ENCODE measurements around the gene ID2. TPM values are rescaled to one million over a fixed set of nuclear protein-coding genes. Genes with fewer than 3 reads are reported as not detected.
A peak's percentile ranks its signal among the peaks of the same experiment; 100 is the strongest.

The ID2 gene
- total RNA-seq, 2 experiments from 2014 or later, result 61.1 to 62.5 TPM

- Mint-ChIP-seq H3K27ac (no peak overlapping the region), H3K27me3 (peaks cover 44% of the 10 kb centered on the region), H3K4me3 (no peak overlapping the region)
These were observed 8.9 kb upstream of the ID2 start for GRCh38 chr2:8672940-8673339.

DNA sequence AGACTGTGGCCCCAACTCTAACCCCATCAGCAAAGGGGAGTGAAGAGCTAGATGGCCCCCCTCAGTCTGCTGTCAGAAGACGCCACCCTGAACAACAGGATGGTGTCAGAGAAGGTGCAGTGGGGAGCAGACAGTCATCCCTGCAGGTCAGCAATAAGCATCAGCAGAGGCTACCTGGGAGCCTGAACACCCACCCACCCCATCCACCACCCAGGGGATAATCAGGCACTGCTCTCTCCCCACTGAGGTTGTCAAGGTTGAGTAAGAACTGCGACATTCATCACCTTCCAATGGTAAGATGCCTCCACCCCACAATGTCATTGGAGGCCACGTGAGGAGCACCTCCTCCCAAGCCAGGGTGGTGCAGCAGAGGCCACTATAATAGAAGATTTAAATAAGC lies 8.5 kb upstream of the ID2 start:
- Mint-ChIP-seq H3K4me3 (no peak overlapping the region), H3K27ac (no peak overlapping the region), H3K4me1 (peaks cover 12% of the 10 kb centered on the region), H3K9me3 (peaks cover 24% of the 10 kb centered on the region), H3K36me3 (peaks cover 10% of the 10 kb centered on the region), H3K27me3 (peaks cover 49% of the 10 kb centered on the region)
- DNase-seq, result no peak

More at GRCh38 chr2:8672940-8673339, 8.9 kb upstream of the ID2 start:
- peaks cover 24% of the 10 kb centered on the region for H3K9me3 Mint-ChIP-seq
- no peak for DNase-seq
- peaks cover 10% of the 10 kb centered on the region for H3K4me1 Mint-ChIP-seq
- peaks cover 10% of the 10 kb centered on the region for H3K36me3 Mint-ChIP-seq

GRCh38 chr2:8674420-8675009 lies 7.3 kb upstream of the ID2 start:
- H3K27ac Mint-ChIP-seq, result no peak overlapping the region
- H3K4me1 Mint-ChIP-seq, result peaks cover 15% of the 10 kb centered on the region

DNA sequence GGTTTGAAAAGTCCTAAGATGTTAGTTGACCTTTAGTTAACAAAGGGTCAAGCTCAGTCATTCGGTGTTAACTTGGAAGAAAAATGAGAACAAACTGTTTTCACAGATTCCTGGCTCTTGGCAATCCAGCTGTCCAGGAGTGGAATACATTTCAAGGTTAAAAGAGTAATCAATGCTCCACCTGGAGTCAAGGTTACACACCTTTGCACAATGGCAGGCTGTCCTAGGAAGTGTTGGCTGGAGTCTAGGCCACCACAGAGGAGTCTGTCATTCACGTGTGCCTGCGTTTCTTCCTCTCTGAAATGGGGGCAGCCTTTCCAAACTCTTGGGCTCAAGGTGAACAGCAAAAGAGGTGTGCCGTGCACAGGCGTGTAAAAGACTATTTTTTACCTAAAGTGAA lies 6.3 kb upstream of the ID2 start:
- H3K27ac Mint-ChIP-seq, result no peak overlapping the region

More at GRCh38 chr2:8674420-8675009, 7.3 kb upstream of the ID2 start:
- H3K27me3 Mint-ChIP-seq, result peaks cover 54% of the 10 kb centered on the region
- no peak for DNase-seq
- H3K9me3 Mint-ChIP-seq, result peaks cover 24% of the 10 kb centered on the region
- no peak overlapping the region for H3K4me3 Mint-ChIP-seq
- H3K36me3 Mint-ChIP-seq, result peaks cover 10% of the 10 kb centered on the region

GRCh38 chr2:8676191-8676920 lies 5.5 kb upstream of the ID2 start:
- H3K27me3 Mint-ChIP-seq, result peaks cover 61% of the 10 kb centered on the region
- H3K36me3 Mint-ChIP-seq, result peaks cover 10% of the 10 kb centered on the region
- DNase-seq, result no peak
- H3K4me1 Mint-ChIP-seq, result peaks cover 30% of the 10 kb centered on the region
- peaks cover 24% of the 10 kb centered on the region for H3K9me3 Mint-ChIP-seq
- H3K4me3 Mint-ChIP-seq, result no peak overlapping the region
- no peak overlapping the region for H3K27ac Mint-ChIP-seq

More for the DNA sequence above, 6.3 kb upstream of the ID2 start:
- H3K36me3 Mint-ChIP-seq, result peaks cover 10% of the 10 kb centered on the region
- peaks cover 61% of the 10 kb centered on the region for H3K27me3 Mint-ChIP-seq
- no peak for DNase-seq
- peaks cover 24% of the 10 kb centered on the region for H3K9me3 Mint-ChIP-seq
- peaks cover 23% of the 10 kb centered on the region for H3K4me1 Mint-ChIP-seq
- no peak overlapping the region for H3K4me3 Mint-ChIP-seq

DNA sequence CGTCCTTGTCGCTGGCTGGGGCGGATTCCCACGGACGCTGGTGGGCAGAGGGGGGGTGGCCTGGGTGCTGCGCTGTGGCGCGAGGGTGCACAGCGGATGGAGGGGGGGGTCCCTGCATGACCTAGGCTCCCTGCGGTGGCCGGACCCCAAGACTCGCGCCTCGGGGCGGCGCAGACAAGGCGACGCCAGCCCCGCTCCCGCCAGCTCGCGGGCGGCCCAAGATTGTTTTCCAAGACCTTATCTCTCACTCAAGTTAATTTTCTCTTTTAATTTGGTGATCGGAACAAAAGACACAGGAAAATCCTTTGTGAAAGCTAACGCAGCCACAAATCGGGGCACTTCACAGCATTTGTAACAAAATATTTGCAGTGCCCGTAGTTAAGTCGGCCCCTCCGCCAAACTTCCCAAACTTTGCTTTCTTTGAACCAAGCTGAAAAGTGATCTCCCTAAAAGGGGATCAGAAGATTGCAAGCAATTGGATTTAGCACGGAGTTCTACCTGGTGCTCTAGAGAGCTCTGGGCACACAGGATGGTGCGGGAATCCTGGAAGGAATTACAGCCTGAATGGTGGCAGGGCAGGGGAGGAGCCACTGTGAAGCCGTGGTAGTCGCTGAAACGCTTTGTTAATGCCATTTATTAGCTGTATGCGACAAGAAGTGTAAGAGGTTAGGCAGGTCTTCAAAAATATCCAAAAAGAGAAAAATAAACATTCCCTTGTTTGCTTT lies 4.8 kb upstream of the ID2 start:
- Mint-ChIP-seq H3K27ac (no peak overlapping the region), H3K36me3 (peaks cover 12% of the 10 kb centered on the region), H3K9me3 (peaks cover 24% of the 10 kb centered on the region), H3K4me3 (peak overlapping the region; percentile 83), H3K27me3 (peaks cover 61% of the 10 kb centered on the region), H3K4me1 (peaks cover 30% of the 10 kb centered on the region)
- DNase-seq, result no peak

GRCh38 chr2:8677646-8678592 lies 3.9 kb upstream of the ID2 start:
- DNase-seq, result peak; percentile 55
- H3K36me3 Mint-ChIP-seq, result peaks cover 18% of the 10 kb centered on the region
- H3K27me3 Mint-ChIP-seq, result peaks cover 61% of the 10 kb centered on the region
- H3K9me3 Mint-ChIP-seq, result peaks cover 24% of the 10 kb centered on the region
- peak overlapping the region; percentile 83 for H3K4me3 Mint-ChIP-seq
- peak overlapping the region; percentile 76 for H3K27ac Mint-ChIP-seq
- H3K4me1 Mint-ChIP-seq, result peaks cover 30% of the 10 kb centered on the region

DNA sequence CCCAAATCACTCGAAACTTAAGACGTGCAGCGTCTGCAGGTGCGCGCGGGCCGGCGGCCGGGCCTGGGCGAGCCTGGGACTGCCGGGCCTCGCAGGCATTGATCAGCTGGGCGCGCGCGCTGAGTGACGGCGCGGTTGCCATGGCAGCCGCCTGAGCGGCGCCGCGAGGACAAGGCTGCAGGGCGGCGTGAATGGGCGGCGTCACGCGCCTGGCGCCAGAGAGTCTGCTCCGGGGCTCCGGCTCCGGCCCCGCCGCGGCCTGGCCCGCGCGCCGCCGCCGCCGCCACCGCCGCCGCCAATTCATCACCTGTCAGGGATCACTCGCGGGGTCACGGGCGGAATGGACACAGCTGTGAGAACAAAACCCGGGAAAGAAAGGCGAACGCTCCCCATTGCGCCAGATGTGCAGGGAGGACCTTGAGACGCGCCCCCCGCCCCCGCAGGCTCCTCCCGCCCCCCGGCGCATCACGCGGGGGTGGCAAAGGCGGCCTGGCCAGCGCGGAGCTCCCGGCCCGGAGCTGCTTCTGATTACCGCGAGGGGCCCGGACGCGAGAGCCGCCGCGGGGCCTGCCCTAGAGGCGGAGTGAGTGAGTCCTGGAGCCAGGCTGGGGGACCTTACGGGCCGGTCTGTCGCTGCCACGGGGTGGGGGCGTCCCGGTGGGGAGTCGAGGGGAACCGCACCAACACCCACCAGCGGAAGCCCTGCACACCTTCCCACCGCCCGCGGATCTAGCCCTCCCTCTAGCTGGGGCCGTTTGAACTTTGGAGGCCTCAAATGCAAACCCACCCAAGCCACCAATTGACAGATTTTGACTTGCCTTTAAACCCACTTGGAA lies 2.9 kb upstream of the ID2 start:
- Mint-ChIP-seq H3K9me3 (peaks cover 19% of the 10 kb centered on the region), H3K4me3 (peak overlapping the region; percentile 83), H3K27me3 (peaks cover 56% of the 10 kb centered on the region), H3K4me1 (peaks cover 33% of the 10 kb centered on the region), H3K27ac (peak overlapping the region; percentile 76), H3K36me3 (peaks cover 28% of the 10 kb centered on the region)
- DNase-seq, result peak; percentile 92

DNA sequence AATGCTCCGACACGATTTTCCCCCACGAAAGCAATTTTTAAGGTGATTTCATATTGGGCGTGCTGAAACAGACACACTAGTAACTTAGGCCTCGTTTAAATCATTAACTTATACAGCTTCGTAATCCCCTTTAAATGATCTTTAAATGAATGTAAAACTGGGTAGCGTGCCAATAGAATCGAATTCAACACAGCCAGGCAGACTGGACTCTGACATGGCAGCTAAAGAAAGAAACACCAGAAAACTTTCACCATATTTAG lies 2.4 kb upstream of the ID2 start:
- peaks cover 35% of the 10 kb centered on the region for H3K4me1 Mint-ChIP-seq
- H3K27me3 Mint-ChIP-seq, result peaks cover 52% of the 10 kb centered on the region
- peaks cover 24% of the 10 kb centered on the region for H3K36me3 Mint-ChIP-seq
- H3K9me3 Mint-ChIP-seq, result peaks cover 14% of the 10 kb centered on the region
- H3K27ac Mint-ChIP-seq, result peak overlapping the region; percentile 72
- DNase-seq, result no peak
- peak overlapping the region; percentile 68 for H3K4me3 Mint-ChIP-seq

- no peak for DNase-seq
- H3K4me1 Mint-ChIP-seq, result peaks cover 38% of the 10 kb centered on the region
These were observed 1.8 kb upstream of the ID2 start for GRCh38 chr2:8679827-8680731.

GRCh38 chr2:8680822-8681760 lies 765 bp upstream of the ID2 start:
- Mint-ChIP-seq H3K27ac (peak overlapping the region; percentile 79), H3K4me3 (peak overlapping the region; percentile 85), H3K9me3 (peaks cover 2% of the 10 kb centered on the region), H3K36me3 (peaks cover 20% of the 10 kb centered on the region), H3K27me3 (peaks cover 36% of the 10 kb centered on the region), H3K4me1 (peaks cover 38% of the 10 kb centered on the region)
- DNase-seq, result peak; percentile 71

More at GRCh38 chr2:8679827-8680731, 1.8 kb upstream of the ID2 start:
- Mint-ChIP-seq H3K9me3 (peaks cover 10% of the 10 kb centered on the region), H3K27ac (peak overlapping the region; percentile 72), H3K4me3 (peak overlapping the region; percentile 68), H3K36me3 (peaks cover 23% of the 10 kb centered on the region), H3K27me3 (peaks cover 46% of the 10 kb centered on the region)

Data from activated naive CD8-positive, alpha-beta T cell treated with anti-CD3 and anti-CD28 coated beads for 36 hours (primary cell).